ENCODE measurements around the gene KIRREL1.

The KIRREL1 gene

GRCh38 chr1:158007180-158007579 is 13.7 kb downstream of the KIRREL1 start:
- no peak for DNase-seq (ENCODE audit: low read depth, low spot score)

GRCh38 chr1:158007667-158008386 is 14.4 kb downstream of the KIRREL1 start:
- DNase-seq (ENCODE audit: low read depth, low spot score) = no peak

GRCh38 chr1:158008630-158009029 is 15.2 kb downstream of the KIRREL1 start:
- DNase-seq (ENCODE audit: low read depth, low spot score) = no peak

GRCh38 chr1:158011714-158012113 is 18.3 kb downstream of the KIRREL1 start:
- DNase-seq (ENCODE audit: low read depth, low spot score) = no peak

GRCh38 chr1:158013840-158014730 is 20.6 kb downstream of the KIRREL1 start:
- no peak for DNase-seq (ENCODE audit: low read depth, low spot score)

- DNase-seq (ENCODE audit: low read depth, low spot score) = no peak
Observed at GRCh38 chr1:158014731-158015320, 21.4 kb downstream of the KIRREL1 start.

GRCh38 chr1:158016651-158017335 is 23.3 kb downstream of the KIRREL1 start:
- DNase-seq (ENCODE audit: low read depth, low spot score) = no peak

- no peak for DNase-seq (ENCODE audit: low read depth, low spot score)
Observed at GRCh38 chr1:158017800-158018595, 24.6 kb downstream of the KIRREL1 start.

GRCh38 chr1:158019171-158019868 is 25.9 kb downstream of the KIRREL1 start:
- DNase-seq (ENCODE audit: low read depth, low spot score) = peak; percentile 75

- DNase-seq (ENCODE audit: low read depth, low spot score) = no peak
Observed at GRCh38 chr1:158020259-158020885, 26.9 kb downstream of the KIRREL1 start.

- DNase-seq (ENCODE audit: low read depth, low spot score) = no peak
Observed at GRCh38 chr1:158020886-158021620, 27.6 kb downstream of the KIRREL1 start.

- DNase-seq (ENCODE audit: low read depth, low spot score) = no peak
Observed at GRCh38 chr1:158021721-158022120, 28.3 kb downstream of the KIRREL1 start.

- DNase-seq (ENCODE audit: low read depth, low spot score) = no peak
Observed at GRCh38 chr1:158022554-158023312, 29.3 kb downstream of the KIRREL1 start.

- no peak for DNase-seq (ENCODE audit: low read depth, low spot score)
Observed at GRCh38 chr1:158024737-158025136, 31.3 kb downstream of the KIRREL1 start.

GRCh38 chr1:158025576-158026230 is 32.3 kb downstream of the KIRREL1 start:
- no peak for DNase-seq (ENCODE audit: low read depth, low spot score)

GRCh38 chr1:158026651-158027050 is 33.2 kb downstream of the KIRREL1 start:
- DNase-seq (ENCODE audit: low read depth, low spot score) = no peak

GRCh38 chr1:158027508-158027907 is 34.1 kb downstream of the KIRREL1 start:
- DNase-seq (ENCODE audit: low read depth, low spot score) = no peak

- no peak for DNase-seq (ENCODE audit: low read depth, low spot score)
Observed at GRCh38 chr1:158028969-158029368, 35.5 kb downstream of the KIRREL1 start.
